ENCODE measurements around the gene CAPN5. TPM values are rescaled to one million over a fixed set of nuclear protein-coding genes. Genes with fewer than 3 reads are reported as not detected.

CAPN5 gene
- total RNA-seq, 2 donors from 2014 or later = 0.89 to 2.5 TPM

- ATAC-seq = no peak
- DNase-seq (ENCODE audit: low spot score in 2 of 2) = peak in 1 of 2 donors; percentile 39
- Mint-ChIP-seq H3K27ac (no peak overlapping the region), H3K36me3 (peaks cover 0 to 4% of the 10 kb centered on the region in 2 donors), H3K9me3 (no peaks in the 10 kb centered on the region)
Observed at GRCh38 chr11:77069969-77070582, 3.3 kb downstream of the CAPN5 start.

- DNase-seq (ENCODE audit: low spot score in 2 of 2) (no peak), ATAC-seq (no peak)
- H3K9me3 Mint-ChIP-seq = no peaks in the 10 kb centered on the region
- H3K36me3 Mint-ChIP-seq = peaks cover 0 to under 1% of the 10 kb centered on the region in 2 donors
- no peak overlapping the region for H3K27ac Mint-ChIP-seq
Observed at GRCh38 chr11:77071077-77071476, 4.3 kb downstream of the CAPN5 start.

DNA sequence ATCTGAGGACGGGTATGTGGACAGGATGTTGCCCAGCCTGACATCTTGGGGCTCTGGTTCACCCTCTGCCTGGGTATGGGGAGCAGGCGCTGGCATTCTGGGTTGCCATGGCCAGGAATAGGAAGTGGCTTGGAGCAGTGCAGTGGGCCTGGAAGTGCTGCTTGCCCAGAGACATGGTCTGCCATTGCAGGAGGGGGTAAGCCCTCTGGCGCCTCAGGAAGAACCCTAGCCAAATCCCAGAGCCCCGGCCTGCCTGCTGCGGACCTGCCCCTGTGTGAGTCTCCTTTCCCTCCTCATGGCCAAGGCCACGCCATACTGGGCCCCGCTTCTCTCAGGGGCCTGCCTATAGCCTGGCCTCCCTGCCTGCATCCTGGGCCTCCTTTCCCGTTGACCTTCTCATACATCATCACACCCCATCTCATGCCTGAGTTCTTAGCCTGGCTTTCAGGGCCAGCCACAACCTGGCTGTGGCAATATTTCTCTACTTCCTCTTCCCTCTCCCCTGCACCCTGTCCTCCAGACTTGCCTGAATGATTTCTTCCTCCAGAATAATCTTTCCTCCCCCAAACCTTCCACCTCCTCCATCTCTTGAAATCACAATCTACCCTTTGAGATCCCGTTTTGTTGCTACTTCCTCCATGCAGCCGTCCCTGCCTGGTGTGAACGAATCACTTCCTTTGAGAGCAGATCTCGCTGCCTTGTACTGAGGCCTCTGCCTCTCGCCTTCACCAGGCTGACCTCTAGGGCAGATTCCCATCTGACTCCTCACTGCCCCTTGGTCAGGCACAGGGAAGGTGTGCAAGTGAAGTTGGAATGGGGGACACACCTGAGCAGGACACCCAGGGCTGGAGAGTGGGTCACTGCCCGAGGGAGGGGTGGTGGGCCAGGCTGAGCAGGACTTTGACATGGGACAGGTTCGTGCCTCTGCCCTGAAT, 5.2 kb downstream of the CAPN5 start:
- peak in 1 of 2 donors; percentile 49 for DNase-seq (ENCODE audit: low spot score in 2 of 2)
- H3K36me3 Mint-ChIP-seq = no peaks in the 10 kb centered on the region
- no peak overlapping the region for H3K27ac Mint-ChIP-seq
- no peak for ATAC-seq
- no peaks in the 10 kb centered on the region for H3K9me3 Mint-ChIP-seq

- Mint-ChIP-seq H3K27ac (no peak overlapping the region), H3K36me3 (no peaks in the 10 kb centered on the region), H3K9me3 (no peaks in the 10 kb centered on the region)
- ATAC-seq = peak; percentile 37 to 94
- peak in 1 of 2 donors; percentile 72 for DNase-seq (ENCODE audit: low spot score in 2 of 2)
Observed at GRCh38 chr11:77072851-77073327, 6.1 kb downstream of the CAPN5 start.

DNA sequence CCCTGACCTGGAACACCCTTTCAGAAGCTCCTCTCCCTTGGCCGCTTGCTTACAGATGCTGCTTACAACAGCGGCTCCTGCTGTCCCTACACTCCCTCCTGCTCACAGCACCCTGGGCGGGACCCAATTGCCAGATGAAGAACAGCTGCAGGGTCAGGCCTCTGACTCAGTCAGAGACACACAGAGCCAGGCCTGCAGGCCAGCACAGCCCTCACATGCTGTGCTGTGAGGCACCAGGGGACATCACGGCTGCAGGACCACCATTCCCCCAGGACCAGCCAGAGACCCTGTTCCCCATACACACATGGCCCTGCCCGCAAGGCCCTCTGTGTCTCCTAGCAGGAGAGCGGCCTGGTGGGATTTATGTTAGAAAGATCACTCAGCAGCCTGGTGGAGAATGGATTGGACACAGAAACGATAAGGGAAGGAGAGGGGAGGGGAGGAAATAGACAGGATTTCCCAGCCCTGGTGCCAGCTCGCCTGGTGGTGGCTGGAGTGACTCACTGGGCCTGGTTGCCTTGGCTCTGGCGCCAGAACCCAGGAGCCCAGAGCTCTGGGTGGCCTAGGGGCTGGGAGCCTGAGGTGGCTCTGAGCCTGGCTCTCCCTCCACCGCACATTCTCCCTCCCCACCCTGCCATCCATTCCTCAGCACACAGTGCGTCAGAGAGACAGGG, 6.7 kb downstream of the CAPN5 start:
- ATAC-seq = peak; percentile 24 to 71
- no peaks in the 10 kb centered on the region for H3K36me3 Mint-ChIP-seq
- H3K9me3 Mint-ChIP-seq = no peaks in the 10 kb centered on the region
- no peak for DNase-seq (ENCODE audit: low spot score in 2 of 2)
- peak overlapping the region in 1 of 2 donors; percentile 73 for H3K27ac Mint-ChIP-seq

DNA sequence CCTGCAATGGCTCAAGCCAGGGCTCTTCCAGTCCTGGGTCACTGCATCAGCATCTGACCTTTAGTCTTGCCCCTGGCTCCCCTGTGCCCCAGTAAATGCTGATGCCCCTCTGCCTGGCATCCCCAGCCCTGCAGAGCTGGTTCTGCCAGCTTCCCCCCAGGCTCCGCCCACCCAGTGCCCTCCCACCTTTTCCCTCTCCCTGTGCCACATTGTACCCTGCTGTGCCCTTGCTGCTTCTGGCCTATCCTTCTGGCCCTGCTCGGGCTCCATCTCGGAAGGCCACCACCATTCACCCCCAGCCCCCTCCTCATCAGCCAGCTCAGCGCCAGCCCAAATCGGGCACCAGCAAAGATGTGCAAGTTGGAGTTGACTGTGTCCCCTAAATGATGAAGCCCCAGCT, 7.4 kb downstream of the CAPN5 start:
- H3K27ac Mint-ChIP-seq = no peak overlapping the region
- ATAC-seq = no peak
- DNase-seq (ENCODE audit: low spot score in 2 of 2) = peak in 1 of 2 donors; percentile 23
- H3K36me3 Mint-ChIP-seq = no peaks in the 10 kb centered on the region
- no peaks in the 10 kb centered on the region for H3K9me3 Mint-ChIP-seq

DNA sequence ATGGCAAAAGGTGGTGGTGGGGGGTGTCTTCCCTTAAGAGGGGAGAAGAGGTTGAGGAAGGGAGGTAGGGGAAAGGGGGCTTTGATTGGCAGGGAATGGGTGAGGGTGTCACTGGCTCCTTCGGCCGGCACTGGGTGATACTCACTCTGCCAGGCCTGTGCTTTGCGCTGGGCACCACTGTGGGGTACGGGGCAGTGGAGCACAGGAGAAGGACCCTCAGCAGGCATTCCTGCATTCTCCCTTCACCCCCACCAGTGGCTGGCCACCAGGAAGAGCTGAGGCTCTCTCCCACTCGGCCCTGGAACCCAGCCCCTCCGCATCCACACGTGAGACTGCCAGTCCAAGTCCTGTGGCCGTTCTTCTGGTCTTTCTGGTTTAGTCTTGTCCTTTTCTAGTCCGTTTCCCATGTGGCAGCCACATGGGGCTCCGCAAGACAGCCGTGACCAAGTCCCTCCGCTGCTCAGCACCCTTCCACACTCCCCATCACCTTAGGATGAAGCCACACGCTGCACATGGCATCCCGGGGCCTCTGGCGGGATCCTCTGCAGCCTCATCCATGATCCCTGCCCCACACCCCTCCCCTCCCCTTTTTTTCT, 8.0 kb downstream of the CAPN5 start:
- Mint-ChIP-seq H3K27ac (no peak overlapping the region), H3K36me3 (no peaks in the 10 kb centered on the region)
- ATAC-seq = no peak

GRCh38 chr11:77075425-77075905, 8.7 kb downstream of the CAPN5 start:
- Mint-ChIP-seq H3K9me3 (no peaks in the 10 kb centered on the region), H3K36me3 (no peaks in the 10 kb centered on the region), H3K27ac (no peak overlapping the region)
- ATAC-seq = no peak
- DNase-seq (ENCODE audit: low spot score in 2 of 2) = peak in 1 of 2 donors; percentile 14

More for the DNA sequence above, 8.0 kb downstream of the CAPN5 start:
- DNase-seq (ENCODE audit: low spot score in 2 of 2) = peak in 1 of 2 donors; percentile 26
- no peaks in the 10 kb centered on the region for H3K9me3 Mint-ChIP-seq

DNA sequence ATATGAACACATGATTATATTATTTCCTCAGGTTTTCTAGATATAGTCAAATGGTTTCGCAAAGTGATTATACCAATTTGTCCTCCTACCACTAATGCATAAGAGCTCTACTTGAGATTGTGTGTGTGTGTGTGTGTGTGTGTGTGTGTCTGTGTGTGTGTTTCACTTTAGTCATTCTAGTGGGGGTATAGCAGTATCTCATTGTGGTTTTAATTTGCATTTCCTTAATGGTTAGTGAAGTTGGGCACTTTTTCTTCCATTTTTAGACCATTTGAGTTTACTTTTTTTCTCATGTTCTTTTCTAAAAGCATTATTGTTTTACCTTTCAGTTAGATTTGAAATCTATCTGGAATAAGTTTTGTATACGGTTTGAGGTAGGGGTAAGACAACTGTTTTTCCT, 12.9 kb downstream of the CAPN5 start:
- H3K27ac Mint-ChIP-seq = no peak overlapping the region
- no peak for ATAC-seq
- H3K36me3 Mint-ChIP-seq = no peaks in the 10 kb centered on the region
- DNase-seq (ENCODE audit: low spot score in 2 of 2) = no peak
- H3K9me3 Mint-ChIP-seq = no peaks in the 10 kb centered on the region

DNA sequence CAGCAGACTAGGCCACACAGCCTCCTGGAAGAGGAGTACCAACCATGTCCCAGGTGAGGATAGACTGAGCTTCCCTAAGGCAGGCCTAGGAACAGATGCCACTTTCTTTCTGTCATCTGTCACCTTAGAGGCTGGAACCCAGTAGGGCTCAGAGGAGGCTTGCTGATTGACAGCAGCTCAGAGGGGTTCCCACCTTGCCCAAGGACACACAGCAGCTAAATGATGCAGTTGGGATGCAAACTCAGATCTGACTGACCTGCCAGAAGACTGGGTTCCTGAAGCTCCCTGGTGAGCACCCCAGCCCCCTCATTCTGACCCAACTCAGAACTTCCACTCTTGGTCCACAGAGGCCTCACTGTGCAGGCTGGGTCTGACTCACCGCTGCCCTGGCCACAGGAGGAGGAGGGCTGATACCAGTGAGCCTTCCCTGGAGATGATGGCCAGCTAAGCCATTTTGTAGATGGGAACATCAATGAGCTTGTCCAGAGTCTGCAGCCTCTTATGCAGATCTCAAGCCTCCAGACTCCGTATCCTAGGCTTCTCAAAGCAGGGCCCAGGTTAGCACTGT, 14.0 kb downstream of the CAPN5 start:
- ATAC-seq = peak in 1 of 2 donors; percentile 23
- Mint-ChIP-seq H3K36me3 (no peaks in the 10 kb centered on the region), H3K27ac (no peak overlapping the region), H3K9me3 (no peaks in the 10 kb centered on the region)
- DNase-seq (ENCODE audit: low spot score in 2 of 2) = peak in 1 of 2 donors; percentile 41

- Mint-ChIP-seq H3K9me3 (no peaks in the 10 kb centered on the region), H3K36me3 (no peaks in the 10 kb centered on the region), H3K27ac (peak overlapping the region in 1 of 2 donors; percentile 92)
- DNase-seq (ENCODE audit: low spot score in 2 of 2) = peak in 1 of 2 donors; percentile 37
- no peak for ATAC-seq
Observed at GRCh38 chr11:77081381-77081851, 14.6 kb downstream of the CAPN5 start.

DNA sequence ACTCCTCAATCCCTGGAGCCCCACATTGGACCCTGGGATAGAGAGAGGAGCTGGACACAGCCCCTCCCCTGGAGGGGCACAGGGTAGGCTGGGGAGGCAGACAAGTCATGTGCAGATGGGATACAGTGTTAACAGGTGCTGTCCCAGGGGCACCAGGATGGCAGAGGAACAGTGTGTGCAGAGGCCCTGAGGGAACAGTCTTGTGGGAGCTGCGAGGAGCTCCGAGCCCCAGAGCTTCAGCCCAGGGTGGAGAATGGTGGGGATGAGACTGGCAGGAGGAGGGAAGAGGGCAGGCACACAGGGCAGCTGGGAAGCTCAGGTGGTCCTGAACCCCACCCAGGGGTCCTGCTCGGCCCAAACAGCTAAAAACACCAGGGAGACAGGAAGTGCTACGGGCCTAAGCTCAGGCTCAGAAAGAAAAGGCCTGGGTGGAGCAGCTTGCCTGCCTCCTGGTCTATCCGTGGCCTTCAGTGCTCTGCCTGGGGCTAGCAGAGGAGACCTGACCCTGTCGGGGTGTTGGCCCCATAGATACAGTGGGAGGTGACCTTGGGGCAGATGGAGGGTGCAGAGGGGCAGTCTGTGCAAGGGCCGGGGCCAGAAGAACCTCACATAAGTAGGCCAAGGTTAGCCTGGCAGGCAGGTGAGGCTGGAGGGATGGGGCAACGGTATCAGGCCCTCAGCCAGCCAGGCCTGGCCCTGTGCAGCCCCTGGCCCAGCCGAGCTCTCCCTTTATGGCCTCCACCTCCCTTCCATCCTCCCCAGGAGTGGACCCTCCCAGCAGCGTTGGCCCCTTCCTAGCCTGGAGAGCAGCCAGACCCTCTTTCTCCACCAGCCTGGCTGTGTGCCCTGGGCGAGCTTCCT, 15.4 kb downstream of the CAPN5 start:
- ATAC-seq = peak; percentile 17 to 51

GRCh38 chr11:77082838-77083565, 16.2 kb downstream of the CAPN5 start:
- no peaks in the 10 kb centered on the region for H3K36me3 Mint-ChIP-seq
- peak overlapping the region; percentile 92 to 96 for H3K27ac Mint-ChIP-seq
- ATAC-seq = peak; percentile 79 to 95
- H3K9me3 Mint-ChIP-seq = no peaks in the 10 kb centered on the region
- DNase-seq (ENCODE audit: low spot score in 2 of 2) = no peak

More for the DNA sequence above, 15.4 kb downstream of the CAPN5 start:
- Mint-ChIP-seq H3K27ac (peak overlapping the region; percentile 92 to 98), H3K36me3 (no peaks in the 10 kb centered on the region), H3K9me3 (no peaks in the 10 kb centered on the region)
- DNase-seq (ENCODE audit: low spot score in 2 of 2) = no peak

GRCh38 chr11:77083566-77084245, 16.9 kb downstream of the CAPN5 start:
- H3K36me3 Mint-ChIP-seq = no peaks in the 10 kb centered on the region
- no peaks in the 10 kb centered on the region for H3K9me3 Mint-ChIP-seq
- ATAC-seq = no peak
- no peak for DNase-seq (ENCODE audit: low spot score in 2 of 2)
- H3K27ac Mint-ChIP-seq = peak overlapping the region; percentile 73 to 92

Measured in activated naive CD4-positive, alpha-beta T cell treated with anti-CD3 and anti-CD28 coated beads, Interleukin-2, amount 50 U/mL, for 72 hours (primary cell).